ENCODE measurements around the gene NME3.

DNA sequence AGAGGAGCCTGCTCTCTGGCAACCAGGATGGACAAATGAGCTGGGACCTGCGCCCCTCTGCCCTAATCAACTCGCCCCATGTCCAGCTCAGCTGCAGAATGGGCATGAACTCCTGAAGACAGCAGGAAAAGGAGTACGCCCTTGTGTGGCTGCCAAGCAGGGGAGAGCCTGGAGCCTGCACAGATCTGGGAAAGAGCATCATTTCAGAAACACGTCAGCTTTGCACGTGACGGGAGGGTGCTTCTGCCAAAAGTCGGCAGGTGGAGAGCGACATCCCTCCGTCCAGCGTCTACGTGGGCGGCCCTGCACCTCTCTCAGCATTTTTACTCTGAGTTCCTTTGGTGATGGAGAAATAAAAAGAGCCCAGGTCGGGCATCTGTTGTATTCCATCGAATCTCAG is 18.5 kb downstream of the NME3 start:
- TF ChIP-seq POLR2A (IDR thresholded peaks at IDR 0.05), result no peak
- TF ChIP-seq, protein P1, sequence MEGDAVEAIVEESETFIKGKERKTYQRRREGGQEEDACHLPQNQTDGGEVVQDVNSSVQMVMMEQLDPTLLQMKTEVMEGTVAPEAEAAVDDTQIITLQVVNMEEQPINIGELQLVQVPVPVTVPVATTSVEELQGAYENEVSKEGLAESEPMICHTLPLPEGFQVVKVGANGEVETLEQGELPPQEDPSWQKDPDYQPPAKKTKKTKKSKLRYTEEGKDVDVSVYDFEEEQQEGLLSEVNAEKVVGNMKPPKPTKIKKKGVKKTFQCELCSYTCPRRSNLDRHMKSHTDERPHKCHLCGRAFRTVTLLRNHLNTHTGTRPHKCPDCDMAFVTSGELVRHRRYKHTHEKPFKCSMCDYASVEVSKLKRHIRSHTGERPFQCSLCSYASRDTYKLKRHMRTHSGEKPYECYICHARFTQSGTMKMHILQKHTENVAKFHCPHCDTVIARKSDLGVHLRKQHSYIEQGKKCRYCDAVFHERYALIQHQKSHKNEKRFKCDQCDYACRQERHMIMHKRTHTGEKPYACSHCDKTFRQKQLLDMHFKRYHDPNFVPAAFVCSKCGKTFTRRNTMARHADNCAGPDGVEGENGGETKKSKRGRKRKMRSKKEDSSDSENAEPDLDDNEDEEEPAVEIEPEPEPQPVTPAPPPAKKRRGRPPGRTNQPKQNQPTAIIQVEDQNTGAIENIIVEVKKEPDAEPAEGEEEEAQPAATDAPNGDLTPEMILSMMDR (IDR thresholded peaks at IDR 0.05), result no peak
